ENCODE data around the gene GRIA4. TPM values are rescaled to one million over a fixed set of nuclear protein-coding genes. Genes with fewer than 3 reads are reported as not detected.

The GRIA4 gene
- total RNA-seq, 1 experiment from 2014 or later, result not detected

GRCh38 chr11:105907319-105907718 is 297.4 kb downstream of the GRIA4 start:
- no peak for DNase-seq (ENCODE audit: extremely low read depth, low read depth)

GRCh38 chr11:105910095-105910715 is 300.3 kb downstream of the GRIA4 start:
- no peak for DNase-seq (ENCODE audit: extremely low read depth, low read depth)

GRCh38 chr11:105911454-105911853 is 301.6 kb downstream of the GRIA4 start:
- no peak for DNase-seq (ENCODE audit: extremely low read depth, low read depth)

- no peak for DNase-seq (ENCODE audit: extremely low read depth, low read depth)
These were observed 302.8 kb downstream of the GRIA4 start for GRCh38 chr11:105912666-105913065.

- DNase-seq (ENCODE audit: extremely low read depth, low read depth), result no peak
These were observed 305.1 kb downstream of the GRIA4 start for GRCh38 chr11:105915021-105915420.

- DNase-seq (ENCODE audit: extremely low read depth, low read depth), result no peak
These were observed 308.2 kb downstream of the GRIA4 start for GRCh38 chr11:105918039-105918438.

- DNase-seq (ENCODE audit: extremely low read depth, low read depth), result no peak
These were observed 308.7 kb downstream of the GRIA4 start for GRCh38 chr11:105918600-105918999.

GRCh38 chr11:105923252-105923651 is 313.4 kb downstream of the GRIA4 start:
- DNase-seq (ENCODE audit: extremely low read depth, low read depth), result no peak

- DNase-seq (ENCODE audit: extremely low read depth, low read depth), result no peak
These were observed 313.9 kb downstream of the GRIA4 start for GRCh38 chr11:105923807-105924206.

GRCh38 chr11:105929084-105929955 is 319.4 kb downstream of the GRIA4 start:
- no peak for DNase-seq (ENCODE audit: extremely low read depth, low read depth)

GRCh38 chr11:105933695-105934094 is 323.8 kb downstream of the GRIA4 start:
- no peak for DNase-seq (ENCODE audit: extremely low read depth, low read depth)

GRCh38 chr11:105935791-105936190 is 325.9 kb downstream of the GRIA4 start:
- no peak for DNase-seq (ENCODE audit: extremely low read depth, low read depth)

GRCh38 chr11:105937331-105937730 is 327.5 kb downstream of the GRIA4 start:
- no peak for DNase-seq (ENCODE audit: extremely low read depth, low read depth)

GRCh38 chr11:105937738-105938137 is 327.9 kb downstream of the GRIA4 start:
- no peak for DNase-seq (ENCODE audit: extremely low read depth, low read depth)

GRCh38 chr11:105942921-105943320 is 333.0 kb downstream of the GRIA4 start:
- DNase-seq (ENCODE audit: extremely low read depth, low read depth), result no peak

GRCh38 chr11:105948918-105949590 is 339.2 kb downstream of the GRIA4 start:
- no peak for DNase-seq (ENCODE audit: extremely low read depth, low read depth)

- DNase-seq (ENCODE audit: extremely low read depth, low read depth), result no peak
These were observed 344.0 kb downstream of the GRIA4 start for GRCh38 chr11:105953886-105954285.

GRCh38 chr11:105960252-105961245 is 350.7 kb downstream of the GRIA4 start:
- DNase-seq (ENCODE audit: extremely low read depth, low read depth), result no peak

GRCh38 chr11:105968021-105968697 is 358.3 kb downstream of the GRIA4 start:
- no peak for DNase-seq (ENCODE audit: extremely low read depth, low read depth)

- no peak for DNase-seq (ENCODE audit: extremely low read depth, low read depth)
These were observed 359.9 kb downstream of the GRIA4 start for GRCh38 chr11:105969756-105970155.
